Thoracic aorta endothelial cell (primary cell): ENCODE results near the gene KMT2A. TPM values are rescaled to one million over a fixed set of nuclear protein-coding genes. Genes with fewer than 3 reads are reported as not detected.

Experiments used
- total RNA-seq: library from RNA; depleted of rRNA; stranded (reverse); fragments of >200 nt; gene quantifications from 2 replicates; pipeline ENCODE4 v1.2.3, GENCODE V29; 2012

The KMT2A gene
- 59.4 and 67.2 TPM in 2 replicates for total RNA-seq

DNA sequence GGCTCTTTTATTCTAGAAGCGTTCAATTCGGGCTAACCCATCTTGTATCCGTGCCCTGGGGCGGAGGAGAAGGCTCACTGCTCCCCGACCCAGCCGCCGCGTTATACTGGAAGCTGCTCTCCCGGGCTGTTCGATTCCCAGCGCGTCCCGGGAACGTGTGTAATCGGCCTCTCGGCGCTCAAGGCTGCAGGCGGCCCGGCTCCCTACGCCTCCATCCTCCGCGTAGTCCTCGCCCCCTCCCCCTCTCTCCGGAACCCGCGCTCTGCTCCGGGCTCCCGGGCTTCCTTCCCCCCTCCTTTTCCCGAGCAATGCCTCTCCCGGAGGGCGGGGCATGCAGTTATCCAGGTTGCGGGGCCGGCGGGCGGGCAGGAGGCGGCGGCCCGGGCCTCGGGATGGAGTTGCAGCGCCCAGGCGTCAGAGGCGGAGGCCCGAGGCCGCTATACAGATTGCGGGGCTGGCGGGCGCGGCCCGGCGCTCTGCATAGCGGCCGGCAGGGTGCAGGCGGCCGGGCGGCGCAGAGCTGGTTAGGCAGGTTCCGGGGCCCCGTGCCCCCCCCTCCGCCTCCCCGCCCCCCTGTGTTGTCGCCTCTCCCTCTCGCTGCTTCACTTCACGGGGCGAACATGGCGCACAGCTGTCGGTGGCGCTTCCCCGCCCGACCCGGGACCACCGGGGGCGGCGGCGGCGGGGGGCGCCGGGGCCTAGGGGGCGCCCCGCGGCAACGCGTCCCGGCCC lies at the start of gene KMT2A:
Gene KMT2A, plus strand, starts transcription at position 600 of the 732 bp plus-strand sequence. Its CDS starts 21 bp downstream, at position 621.

DNA sequence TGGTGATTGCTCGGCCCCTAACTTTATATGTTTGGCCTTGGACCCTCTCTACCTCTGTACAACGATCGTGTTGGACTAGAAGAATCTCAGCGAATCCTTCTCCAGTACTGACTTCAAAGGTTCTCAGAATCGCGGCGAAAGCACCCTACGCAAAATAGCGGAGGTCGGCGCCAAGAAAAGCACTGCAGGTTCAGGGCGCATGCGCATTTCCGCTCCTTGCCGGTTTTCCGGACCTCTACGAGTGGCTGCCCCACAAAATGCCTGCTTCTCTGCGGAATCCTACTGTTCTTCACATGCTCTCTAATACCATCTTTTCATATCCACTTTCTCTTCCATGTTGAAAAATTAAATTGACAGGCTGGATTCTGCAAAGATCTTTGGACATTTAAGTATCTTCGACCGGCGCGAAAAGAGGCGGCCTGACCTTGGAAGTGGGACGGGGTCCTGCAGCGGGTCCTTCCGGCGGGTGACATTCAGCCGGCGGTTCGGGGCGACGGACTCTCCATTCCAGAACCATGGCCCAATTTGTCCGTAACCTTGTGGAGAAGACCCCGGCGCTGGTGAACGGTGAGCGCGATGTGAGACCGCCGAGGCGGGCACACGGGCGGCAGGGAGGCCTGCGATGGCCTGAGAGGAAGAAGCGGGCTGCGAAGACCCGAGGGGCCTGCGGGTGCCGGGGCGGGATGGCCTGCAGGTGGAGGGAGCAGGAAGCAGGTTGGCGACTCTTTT lies 35.0 kb upstream of the KMT2A start, which contains the start of gene ATP5MG:
Gene ATP5MG, plus strand, starts transcription at position 456 of the 729 bp plus-strand sequence. Its CDS starts 60 bp downstream, at position 516.

DNA sequence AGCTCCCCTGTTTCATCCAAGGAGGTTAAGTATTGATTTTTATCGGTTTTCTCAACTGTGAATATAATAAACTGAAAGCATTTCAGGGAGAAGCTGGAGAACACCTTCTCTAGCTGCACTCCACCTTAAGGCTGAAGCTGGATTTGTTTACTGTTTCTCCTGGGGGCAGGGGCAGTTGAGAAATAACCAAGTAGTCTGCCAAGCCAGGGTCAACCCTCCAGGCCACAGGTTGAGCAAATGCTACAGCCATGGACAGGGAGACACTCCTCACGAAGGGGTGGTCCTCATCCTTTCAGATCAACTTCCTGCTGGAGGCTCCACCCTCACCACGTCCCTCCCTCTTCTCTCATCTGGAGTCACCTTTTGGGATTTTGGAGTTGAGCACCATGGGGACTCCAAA lies 90.8 kb downstream of the KMT2A start, which contains the start of gene TTC36:
Gene TTC36, plus strand, starts transcription at position 366 of the 400 bp plus-strand sequence. Its CDS starts 21 bp downstream, at position 387.

DNA sequence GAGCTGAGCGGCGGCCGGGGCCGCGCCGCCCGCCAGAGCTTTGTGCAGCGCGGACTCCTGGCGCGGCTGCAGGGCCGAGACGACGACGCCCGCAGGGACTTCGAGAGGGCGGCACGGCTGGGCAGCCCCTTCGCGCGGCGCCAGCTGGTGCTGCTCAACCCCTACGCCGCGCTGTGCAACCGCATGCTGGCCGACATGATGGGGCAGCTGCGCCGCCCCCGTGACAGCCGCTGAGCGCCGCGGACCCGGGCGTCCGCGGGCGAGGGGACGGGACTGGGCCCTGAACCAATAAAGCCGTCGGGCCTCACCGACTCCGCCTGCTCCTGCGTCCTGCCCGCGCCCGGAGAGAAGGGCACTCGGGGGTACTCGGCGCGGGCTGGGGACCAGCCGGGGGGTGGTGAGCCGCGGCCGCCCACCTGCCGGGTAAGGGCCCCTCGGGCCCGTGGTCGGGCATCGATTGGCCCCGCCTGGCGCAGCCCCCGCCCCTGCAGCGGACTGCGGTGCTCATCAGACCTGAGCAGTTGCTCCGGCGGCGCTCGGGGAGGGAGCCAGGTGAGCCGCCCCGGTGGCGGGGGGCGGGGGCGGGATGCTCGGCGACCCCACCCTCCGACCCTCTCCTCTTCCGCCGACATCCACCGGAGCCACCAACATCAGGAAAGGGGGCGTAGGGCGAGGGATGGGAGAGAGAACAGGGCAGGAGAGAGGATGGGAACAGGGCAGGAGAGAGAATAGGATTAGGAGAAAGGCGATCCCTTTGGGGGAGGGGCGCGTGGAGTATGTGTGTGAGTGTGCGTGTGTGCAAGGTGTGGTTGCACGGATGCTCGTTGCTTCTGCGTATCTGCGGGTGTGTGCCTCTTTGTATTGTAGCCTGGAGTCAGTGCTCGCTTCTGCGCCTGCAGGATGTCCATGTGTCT lies 94.6 kb downstream of the KMT2A start, which contains the start of gene TMEM25:
Gene TMEM25, plus strand, starts transcription at position 510 of the 914 bp plus-strand sequence. CDS start 610 bp downstream, outside the sequence.

DNA sequence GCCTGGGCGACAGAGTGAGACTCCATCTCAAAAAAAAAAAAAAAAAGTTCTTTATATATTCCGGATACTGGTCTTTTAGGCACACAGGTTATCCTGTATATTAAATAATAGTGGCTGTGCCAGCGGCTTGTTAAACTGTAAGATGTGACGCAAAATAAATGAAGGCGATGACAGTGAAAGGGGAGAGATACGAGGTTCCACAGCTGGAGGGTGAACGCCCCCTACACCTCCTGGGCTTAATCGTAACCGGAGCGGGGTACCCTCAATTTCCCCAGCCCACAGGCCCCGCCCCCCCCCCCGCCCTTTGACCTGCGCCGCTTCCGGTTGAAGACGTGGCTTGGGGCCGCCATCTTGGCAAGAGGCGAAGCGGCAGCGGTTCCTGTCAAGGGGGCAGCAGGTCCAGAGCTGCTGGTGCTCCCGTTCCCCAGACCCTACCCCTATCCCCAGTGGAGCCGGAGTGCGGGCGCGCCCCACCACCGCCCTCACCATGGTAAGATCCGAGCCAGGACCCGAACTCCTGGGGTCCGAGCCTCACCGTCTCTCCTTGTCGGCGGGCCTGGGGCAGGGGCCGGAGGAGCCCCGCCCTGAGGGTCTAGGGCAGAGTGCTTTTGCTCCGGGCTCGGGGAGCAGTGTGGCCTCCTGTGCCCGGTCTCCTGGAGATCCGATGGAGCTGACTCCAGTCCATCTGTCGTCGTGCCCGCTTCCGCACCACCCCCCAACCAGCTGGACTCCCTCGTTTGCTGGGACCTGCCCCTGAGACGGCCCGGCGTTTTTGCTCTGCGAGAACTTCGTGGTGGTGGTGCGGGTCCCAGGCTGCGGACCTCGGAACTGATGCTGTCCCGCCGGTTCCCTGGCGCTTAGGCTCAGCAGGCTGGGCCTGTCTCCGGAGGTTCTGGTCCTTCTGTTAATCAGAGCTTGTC lies 136.0 kb downstream of the KMT2A start, which contains the start of gene ARCN1:
Gene ARCN1, plus strand, starts transcription at position 349 of the 920 bp plus-strand sequence. Its CDS starts 139 bp downstream, at position 488.

Other genes with a start within 250 kb of the KMT2A start
- gene JAML, start 211.5 kb upstream of the KMT2A start, total RNA-seq = 0.07 TPM in 1 of 2 replicates, not detected in the other
- 11.8 and 14.1 TPM in 2 replicates for gene MPZL3, start 184.1 kb upstream of the KMT2A start, total RNA-seq
- gene MPZL2, start 172.2 kb upstream of the KMT2A start, total RNA-seq = 112 and 218 TPM in 2 replicates
- not detected in 2 replicates for gene CD3E, start 131.8 kb upstream of the KMT2A start, total RNA-seq
- gene CD3D, start 93.8 kb upstream of the KMT2A start, total RNA-seq = not detected in 2 replicates
- not detected in 2 replicates for gene CD3G, start 92.1 kb upstream of the KMT2A start, total RNA-seq
- gene UBE4A, start 76.9 kb upstream of the KMT2A start, total RNA-seq = 71.0 and 73.4 TPM in 2 replicates
- 46.3 and 56.8 TPM in 2 replicates for gene ATP5MG, start 34.9 kb upstream of the KMT2A start, total RNA-seq
- 0.27 and 0.50 TPM in 2 replicates for gene TTC36, start 91.0 kb downstream of the KMT2A start, total RNA-seq
- 8.5 and 13.6 TPM in 2 replicates for gene TMEM25, start 94.7 kb downstream of the KMT2A start, total RNA-seq
- 26.7 and 33.6 TPM in 2 replicates for gene IFT46, start 129.4 kb downstream of the KMT2A start, total RNA-seq
- gene ARCN1, start 135.9 kb downstream of the KMT2A start, total RNA-seq = 211 and 219 TPM in 2 replicates
- gene PHLDB1, start 171.1 kb downstream of the KMT2A start, total RNA-seq = 110 and 115 TPM in 2 replicates
- not detected in 2 replicates for gene TREH, start 243.2 kb downstream of the KMT2A start, total RNA-seq